ENCODE measurements around the gene NUDT16L1.

Gene NUDT16L1

DNA sequence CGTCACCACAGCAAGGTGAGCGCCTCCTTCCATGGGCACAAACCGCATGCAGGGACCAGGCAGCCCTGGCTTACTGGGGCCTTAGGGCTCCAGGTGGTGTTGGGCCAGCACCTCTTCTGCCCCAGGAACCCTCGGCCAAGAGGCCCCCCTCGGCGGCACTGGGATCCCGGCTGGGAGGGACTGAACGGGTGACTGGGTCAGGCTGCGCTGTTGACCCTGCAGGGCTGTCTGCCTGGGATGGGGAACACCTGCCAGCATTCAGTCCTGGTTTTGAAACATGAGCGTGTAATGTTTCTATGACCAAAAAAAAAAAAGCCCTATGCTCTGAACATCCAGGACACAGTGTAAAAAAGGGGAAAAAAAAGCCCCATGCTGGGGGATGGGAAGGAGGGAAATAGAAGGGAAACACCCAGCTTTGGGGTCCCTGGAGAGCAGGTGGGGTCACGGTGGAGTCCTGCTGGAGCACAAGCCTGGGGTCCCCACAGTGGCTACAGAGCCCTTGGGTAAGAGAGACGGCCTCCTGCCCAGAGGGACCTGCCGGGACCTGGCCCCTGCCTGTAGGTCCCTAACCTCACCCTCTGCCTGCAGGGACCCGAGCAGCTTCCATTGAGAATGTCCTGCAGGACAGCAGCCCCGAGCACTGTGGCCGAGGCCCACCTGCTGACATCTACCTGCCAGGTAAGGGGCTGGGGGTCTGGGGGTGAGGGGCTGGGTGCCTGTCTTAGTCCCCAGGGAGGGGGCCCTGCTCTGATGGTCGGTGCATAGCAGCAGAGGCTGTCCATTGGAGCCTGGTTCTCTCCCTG lies 9.9 kb upstream of the NUDT16L1 start:
- no peak for DNase-seq

DNA sequence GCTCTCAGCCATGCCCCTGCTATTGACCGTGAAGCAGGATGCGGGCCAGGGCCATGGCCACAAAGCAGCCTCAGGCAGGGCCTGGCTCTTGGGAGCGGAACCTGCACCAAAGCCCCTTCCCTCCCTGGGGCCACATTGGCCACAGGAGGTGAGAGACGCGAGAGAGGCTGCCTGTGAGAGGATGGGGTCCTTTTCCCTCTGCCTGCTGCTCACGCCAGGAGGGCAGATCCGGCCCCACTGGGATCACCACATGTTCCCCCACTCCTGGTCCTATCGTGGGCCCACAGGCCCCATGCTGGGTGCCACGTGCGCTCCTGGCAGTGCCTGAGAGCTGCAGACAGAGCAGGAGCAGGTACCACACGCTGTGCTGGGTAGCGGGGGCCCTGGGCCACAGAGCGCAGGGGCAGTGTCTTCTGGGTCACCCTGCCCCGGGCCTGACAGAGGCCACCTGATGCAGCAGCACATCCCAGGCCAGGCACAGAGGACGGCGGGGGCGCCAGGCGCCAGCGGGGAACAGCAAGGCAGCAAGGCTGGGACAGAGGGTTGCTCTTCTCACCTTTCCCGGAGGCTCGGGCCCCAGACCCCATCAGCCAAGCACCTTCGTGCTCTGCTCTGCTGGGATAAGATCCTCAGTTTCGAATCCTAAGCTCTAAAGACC lies 9.2 kb upstream of the NUDT16L1 start:
- DNase-seq: no peak

DNA sequence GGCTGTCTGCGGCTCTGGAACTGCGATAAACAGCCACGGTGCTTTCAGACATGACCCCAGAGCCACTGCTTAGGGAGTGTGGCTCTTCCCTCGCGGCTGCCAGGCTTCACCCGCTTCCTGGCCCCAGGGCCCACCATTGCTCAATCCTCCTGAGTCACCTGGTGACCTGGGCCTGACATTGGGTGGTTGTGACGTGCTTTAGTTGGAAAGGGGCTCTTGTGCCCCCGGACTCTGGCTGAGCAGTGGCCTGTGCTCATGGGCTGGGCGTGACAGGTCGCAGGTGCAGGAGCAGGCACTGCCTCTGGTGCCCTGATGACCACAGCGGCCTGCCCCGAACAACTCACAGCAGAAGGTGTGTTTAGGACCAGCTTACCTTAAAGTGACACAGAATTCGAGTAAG lies 8.6 kb upstream of the NUDT16L1 start:
- no peak for DNase-seq

DNA sequence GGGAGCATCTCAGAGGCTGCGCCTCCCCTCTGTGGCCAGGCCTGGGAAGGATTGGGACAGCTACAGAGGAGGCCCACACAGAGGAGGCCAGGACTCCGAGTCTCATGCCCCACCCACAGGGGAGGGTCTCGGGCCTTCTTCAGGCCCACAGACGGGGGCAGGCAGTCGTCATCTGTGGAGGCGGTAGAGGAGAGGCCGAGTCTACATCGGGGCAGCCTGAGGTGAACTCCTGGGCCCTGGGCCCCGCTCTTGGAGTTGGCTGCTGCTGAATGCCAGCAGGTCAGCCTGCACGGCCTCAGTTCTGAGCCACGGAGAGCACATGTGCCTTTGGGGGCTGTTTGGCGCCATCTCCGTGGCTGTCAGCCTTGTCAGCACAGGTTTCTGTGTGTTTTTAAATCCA lies 8.1 kb upstream of the NUDT16L1 start:
- DNase-seq: no peak

DNA sequence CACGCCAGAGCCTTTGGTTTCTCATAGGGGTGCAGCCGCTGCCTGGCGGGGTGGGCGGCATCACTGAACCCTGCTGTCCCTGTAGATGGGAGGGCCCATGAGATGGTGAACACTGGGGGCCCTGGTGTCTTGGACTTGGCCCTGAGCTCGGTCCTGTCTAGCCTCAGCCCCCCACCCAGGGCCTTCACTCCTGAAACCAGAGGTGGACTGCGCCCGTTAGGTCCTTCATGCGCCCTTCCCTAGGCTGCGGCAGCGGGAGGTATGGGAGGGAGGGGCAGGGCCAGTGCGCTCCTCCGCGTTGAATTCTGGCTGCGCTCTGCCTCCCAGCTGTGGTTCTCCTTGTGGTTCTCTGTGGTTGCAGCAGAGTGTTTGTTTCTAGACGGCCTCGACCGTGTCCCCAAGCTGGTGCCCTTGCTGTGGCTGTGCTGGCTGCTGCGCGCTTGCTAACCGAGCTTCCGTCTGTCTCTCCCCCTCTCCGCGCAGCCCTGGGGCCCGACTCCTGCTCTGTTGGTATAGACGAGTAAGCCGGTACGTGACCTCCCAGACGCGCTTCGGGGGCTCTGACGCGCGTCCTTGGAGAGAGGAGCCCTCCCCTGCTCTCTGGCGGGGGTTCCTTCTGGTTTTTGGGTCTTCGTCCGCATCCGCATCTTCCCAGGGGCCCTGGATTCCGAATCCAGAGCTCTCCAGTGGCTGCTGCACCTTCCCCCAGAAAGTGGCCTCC lies 7.4 kb upstream of the NUDT16L1 start:
- DNase-seq: no peak

DNA sequence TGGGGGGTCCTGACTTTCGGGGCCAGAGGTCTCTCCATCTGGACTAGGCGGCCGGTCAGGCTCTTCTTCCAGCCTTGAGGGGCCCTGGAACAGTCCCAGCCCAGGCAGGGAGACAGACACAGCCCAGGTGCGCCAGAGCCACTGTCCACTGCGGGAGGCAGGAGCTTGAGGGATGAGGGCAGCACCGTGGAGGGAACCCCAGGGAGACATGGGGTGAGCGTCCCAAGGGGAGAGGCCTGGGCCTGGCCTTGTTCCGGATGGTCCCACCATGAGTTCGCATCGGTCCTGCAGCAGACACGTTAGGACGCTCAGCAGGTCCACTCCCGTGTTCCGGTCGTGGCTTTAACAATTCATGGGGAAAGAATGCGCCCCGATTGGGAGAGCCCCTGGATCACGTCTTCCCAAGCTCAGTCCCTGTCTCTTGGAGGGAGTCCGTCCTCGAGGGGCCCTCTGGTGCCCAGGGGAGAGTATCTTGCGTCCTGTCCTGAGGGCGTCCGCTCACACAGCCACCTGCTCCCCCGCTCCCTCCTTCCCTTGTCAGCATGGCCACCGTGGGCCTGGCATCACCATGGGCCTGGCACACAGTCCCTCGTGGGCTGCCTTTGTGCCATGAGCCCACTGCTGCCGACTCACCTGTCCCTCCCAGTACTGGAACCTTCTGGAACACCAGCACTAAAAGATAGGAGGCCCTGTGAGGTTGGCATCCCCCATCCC lies 6.7 kb upstream of the NUDT16L1 start:
- DNase-seq: no peak

DNA sequence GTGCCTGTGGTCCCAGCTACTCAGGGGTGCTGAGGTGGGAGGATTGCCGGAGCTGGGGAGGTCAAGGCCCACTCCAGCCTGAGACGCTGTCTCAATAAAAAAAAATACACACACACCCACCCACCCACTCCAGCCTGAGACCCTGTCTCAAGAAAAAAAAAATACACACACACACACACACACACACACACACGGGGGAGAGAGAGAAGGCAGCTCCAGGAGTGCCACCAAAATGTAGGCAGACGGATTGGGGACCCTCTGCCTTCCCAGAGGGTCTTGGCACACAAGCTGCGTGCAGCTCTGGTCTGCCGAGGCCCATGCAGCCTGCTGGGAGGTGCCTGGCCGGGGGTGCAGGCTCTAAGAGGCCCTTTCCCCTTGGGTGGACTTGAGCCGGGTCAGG lies 5.9 kb upstream of the NUDT16L1 start:
- DNase-seq: no peak

DNA sequence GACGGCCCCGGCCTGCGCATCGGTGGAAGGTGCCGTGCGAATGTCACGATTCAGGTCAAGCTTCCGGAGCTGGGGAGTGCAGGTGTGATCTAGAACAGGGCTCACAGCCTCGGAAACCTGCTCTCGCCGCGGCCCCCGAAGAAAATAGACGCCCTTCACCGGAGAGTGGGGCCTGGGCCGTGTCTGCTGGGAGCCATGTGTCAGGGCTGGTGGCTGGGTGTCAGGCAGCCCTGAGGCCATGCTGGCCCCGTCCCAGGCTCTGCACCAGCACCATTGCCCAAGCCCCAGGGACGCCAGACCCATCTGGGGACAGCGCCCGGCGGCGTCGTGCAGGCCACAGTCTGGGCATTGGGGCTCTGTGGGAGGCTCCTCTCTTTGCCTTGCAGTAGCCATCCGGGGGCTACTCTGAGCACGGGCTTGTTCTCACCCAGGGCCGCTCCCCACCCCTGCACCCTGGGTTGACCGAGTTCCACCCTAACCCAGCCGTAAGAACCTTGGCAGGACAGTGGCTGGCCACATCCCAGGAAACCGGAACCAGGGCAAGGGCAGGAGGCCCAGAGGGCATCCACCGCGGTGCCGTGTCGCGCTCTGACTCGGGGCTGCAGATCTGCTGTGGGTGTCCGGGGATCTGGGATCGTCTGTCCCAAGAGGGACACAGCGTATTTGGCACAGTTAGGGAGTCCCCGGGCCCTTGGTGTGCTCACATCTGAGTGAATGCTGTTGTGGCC lies 5.3 kb upstream of the NUDT16L1 start:
- no peak for DNase-seq

DNA sequence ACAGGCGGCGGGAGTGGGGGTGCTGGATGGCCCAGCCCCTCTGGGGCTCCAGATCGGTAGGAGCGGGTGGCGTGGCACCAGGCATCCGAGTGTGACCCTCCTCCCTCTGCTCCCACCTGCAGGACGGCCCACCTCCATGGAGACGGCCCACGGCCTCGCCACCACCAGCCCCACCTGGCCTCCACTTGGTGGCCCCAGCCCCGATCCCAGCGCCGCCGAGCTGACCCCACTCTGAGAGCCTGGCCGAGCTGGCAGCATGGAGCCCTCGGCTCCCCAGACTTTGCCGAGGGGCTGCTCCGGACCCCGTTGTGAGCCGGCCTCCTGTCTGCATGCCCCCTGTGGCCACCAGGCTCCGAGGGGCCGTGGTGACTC lies 4.7 kb upstream of the NUDT16L1 start:
- no peak for DNase-seq

DNA sequence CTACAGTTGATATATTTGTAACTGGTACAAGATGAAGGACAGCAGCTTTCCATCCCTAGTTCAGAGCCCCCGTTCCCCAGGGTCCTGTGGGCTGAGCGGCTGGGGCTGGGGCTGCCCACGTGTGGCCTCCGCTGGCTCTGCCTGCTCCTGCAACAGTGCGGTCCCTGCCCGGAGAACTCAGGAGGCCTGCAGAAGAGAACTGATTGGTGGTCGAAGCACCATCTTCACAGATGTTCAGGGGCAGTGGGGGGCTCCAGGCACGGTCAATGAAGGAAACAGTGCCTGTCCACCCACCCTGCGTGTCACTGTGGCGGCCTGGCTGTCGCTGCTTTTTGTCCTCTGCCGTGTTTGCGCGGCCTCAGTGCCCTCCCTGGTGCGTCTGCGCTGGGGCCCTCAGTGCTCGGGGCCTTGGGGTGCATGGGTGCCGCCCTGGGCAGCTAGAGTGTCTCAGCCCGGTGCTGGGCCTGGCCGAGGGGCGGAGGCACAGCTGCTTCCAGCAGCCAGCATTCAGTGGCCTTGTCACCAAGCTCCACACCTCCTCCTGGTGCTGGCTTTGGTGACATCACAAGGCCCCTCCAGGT lies 4.2 kb upstream of the NUDT16L1 start:
- DNase-seq: no peak

DNA sequence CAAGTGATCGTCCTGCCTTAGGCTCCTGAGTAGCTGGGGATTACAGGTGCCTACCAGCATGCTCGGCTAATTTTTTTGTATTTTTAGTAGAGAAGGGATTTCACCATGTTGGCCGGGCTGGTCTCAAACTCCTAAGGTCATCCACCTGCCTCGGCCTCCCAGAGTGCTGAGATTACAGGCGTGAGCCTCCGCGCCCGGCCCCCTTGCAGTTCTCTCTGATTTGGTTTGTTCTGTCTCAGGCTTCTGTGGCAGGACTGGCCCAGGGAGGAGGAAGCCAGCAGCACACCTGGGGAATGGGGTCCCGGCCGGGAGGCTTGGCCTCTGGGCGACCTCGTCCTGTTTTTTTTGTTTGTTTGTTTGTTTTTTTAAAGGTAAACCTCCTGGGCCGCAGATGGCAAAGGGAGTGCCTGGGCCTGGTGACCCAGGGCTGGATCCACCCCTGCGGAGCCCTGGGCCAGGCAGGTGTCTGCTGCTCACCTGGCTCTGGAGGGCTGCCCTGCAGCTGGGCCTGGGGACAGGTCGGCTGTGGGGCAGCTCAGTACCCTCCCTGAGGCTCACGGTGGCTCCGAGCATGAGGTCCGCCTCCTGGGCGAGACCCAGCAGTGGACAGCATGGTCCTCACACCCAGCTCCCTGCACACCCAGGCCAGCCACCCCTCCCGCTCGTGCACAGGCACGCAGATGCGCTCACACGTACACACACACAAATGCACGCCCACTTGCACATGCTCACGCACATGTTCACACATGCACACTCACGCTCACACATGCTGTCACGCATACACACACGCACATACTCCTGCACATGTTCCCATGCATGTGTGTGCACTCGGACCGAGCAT lies 3.3 kb upstream of the NUDT16L1 start:
- DNase-seq: no peak

DNA sequence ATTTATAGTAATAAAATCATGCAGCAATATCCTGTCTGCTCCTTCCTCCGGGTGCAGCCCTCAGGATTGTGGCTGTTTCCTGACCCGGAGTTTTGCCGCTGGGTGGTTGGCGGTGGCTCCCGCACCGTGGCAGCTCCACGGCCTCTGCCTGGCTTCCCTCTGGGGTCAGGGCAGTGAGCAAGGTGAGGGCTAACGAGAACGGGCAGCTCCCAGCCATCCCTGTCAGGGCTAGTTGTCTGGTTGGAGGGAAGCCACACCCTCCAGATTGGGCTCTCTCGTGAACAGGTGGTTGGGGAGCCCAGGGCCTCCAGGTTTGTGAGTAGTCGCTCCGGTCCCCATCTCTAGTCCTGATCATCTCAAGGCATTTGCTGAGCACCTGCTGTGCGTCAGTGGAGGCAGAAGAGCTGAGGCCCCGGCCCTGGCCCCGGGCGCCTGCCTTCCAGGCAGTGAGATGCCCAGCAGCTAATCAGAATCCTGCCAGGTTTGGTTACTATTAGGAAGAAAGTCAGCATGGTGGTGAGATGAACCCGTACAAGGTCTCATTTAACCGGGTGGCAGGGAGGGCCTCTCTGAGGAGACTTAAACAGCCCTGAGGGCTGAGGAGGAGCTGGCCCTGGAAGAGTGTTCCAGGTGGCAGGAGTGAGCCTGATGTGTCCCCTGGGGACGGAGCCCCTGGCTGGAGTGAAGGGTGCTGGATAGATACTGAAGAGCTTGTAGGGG lies 2.3 kb upstream of the NUDT16L1 start:
- DNase-seq: no peak

DNA sequence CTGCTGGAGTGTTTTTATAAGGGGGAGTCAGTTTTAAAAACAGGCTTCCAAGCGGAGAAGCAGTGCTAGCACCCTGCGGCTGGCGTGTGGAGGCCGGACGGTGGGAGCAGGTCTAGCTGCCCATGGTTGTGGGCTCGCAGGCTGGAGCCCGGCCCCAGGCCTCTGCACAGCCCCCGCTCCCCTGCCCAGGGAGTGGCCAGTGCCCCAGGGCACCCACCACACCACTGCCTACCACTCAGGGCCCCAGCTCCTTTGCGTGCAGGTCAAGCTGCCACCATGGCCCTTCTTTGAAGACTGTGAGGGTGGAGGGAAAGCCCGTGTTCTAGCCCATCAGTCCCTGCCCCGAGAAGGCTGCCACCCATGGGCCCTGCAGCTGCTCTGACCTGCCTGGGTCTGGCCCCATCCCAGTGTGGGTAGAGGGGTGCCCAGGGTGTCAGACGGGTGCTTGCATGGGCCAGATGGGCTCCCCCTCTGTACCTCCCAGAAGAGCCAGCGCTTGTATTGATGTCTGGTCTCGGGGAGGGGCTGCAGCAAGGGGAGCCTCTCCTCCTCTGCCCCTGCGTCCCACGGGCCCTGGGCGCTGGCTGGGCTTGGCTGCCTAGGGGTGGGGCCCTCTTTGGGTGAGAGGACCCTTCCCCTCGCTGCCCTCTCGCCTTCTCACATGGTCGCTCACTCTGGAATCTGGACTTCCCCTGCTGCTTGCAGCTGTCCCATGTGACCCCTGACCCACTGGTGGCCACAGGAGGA lies 1.5 kb upstream of the NUDT16L1 start:
- no peak for DNase-seq

DNA sequence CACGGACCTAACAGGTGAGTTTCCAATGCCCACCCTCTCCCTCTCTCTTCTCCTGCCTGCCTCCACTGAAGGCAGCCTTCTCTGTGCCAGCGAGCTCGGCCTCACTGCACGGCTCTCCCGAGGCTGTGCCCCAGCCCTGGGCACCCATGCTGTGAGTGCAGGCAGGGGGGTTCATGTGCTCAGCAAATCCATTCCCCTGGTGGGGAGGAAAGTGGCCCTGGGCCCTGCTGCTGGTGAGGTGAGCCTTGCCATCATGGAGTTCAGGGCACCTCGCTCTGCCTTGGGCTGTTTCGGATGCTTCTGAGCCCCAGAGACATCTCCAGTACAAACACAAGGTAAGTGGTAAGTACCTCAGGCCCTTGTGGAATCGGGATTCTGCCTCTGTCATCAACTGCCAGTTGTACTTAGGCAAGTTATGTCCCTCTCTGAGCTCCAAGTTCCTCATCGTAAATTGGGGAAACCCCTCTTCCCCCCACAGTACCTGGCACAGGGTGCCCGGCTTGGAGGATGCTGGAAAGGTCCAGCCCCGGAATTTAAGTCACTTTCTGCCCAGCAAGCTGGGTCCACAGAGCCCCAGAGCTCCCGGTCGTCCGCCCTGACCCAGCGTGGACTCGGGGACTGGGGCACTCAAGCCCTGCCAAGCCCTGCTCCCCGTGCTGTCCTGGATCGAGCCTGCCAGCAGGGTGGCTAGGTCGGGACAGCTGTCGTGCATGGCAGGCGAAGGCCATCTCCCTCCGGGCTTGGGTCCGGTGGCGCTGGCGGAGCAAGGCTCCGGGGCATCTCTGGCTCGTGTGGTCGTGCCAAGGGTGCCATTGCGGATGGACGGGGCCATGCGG lies 684 bp upstream of the NUDT16L1 start:
- DNase-seq: peak; percentile 9 to 29

DNA sequence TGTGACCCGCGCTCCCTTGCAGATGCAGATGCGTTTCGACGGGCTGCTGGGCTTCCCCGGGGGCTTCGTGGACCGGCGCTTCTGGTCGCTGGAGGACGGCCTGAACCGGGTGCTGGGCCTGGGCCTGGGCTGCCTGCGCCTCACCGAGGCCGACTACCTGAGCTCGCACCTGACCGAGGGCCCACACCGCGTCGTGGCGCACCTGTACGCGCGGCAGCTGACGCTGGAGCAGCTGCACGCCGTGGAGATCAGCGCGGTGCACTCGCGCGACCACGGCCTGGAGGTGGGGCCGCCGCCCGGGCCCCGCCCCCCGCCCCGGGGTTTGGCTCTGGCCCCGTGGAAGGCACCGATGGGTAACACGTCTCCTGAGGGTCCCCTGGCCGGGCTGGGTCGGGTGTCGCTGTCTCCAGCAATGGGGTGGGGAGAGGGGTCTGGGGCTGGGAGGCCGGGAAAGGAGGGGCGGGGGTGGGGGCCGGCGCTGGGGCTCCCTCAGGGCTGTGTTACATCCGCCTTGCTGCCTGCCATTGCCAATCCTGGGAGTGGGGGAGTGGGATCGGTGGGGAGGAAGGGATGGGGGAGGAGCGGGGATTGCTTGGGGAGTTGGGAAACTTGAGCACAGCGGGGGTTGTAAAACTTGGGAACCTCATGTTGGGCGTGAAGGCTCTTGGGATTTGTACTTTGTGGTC lies 737 bp downstream of the NUDT16L1 start:
- no peak for DNase-seq

DNA sequence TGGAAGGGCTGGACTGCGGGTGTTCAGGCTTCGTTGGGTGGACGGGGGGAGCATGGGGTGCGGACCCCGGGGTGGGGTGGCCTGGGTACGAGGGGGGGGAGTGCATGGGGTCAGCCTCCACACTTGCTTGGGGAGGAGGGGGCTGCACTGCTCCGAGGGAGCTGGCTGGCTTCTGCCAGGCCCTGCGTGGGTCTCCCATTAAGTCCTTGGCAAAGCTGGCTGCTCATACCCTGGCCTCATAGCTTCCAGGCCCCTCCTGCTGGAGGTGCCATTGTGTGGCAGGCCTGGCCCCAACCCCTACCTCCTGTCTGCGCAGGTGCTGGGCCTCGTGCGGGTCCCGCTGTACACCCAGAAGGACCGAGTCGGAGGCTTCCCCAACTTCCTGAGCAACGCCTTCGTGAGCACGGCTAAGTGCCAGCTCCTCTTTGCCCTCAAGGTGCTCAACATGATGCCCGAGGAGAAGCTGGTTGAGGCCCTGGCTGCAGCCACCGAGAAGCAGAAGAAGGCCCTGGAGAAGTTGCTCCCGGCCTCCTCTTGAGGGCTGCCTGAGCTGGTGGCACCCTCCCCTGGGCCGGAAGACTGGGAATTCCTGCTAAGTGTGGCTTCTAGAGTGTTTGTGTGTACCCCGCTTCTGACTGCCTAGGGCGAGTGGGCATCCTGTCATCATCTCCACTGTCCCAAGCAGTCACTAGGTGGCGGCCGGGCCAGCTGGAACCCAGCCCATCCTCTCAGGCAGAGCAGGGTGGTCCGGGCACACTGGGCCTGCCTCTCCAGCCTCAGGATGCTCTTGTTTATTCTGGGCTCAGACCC lies 1.5 kb downstream of the NUDT16L1 start:
- no peak for DNase-seq

DNA sequence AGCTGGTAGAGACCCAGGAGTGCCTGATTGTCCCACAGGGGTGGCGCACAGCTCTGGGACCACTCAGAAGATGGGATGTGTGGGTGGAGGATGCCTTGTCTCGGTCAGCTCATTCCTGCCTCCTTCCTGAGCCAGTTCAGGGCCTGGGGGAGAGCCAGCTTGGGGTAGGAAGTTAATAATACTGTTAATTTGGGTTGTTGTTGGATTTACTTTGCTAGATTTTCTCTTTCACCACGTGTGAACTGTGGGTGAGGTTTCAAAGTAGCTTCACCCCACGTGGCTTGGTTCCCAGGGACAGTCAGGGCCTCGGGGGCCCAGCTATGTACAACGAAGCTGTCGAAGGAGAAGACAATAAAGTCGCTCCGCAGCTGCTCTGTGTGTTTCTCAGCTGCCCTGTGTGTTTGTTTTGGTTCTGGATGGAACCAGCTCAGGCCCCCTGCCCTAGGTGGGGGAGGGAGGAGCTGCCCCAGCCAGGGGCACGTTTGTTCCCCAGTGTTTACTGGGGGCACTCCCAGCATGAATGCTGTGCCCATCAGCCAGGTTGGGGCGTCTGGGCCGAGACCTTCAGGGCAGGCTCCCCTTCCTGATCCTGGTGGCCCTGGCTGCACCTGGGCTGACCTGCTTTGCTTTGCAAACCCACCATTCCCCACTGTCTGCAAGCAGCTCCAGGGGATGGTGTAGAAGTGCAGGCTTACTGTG lies 2.3 kb downstream of the NUDT16L1 start:
- DNase-seq: no peak
